ENCODE measurements around the gene PAQR8. TPM values are rescaled to one million over a fixed set of nuclear protein-coding genes. Genes with fewer than 3 reads are reported as not detected.

PAQR8 gene
- polyA plus RNA-seq, 1 experiment = 2.3 TPM

DNA sequence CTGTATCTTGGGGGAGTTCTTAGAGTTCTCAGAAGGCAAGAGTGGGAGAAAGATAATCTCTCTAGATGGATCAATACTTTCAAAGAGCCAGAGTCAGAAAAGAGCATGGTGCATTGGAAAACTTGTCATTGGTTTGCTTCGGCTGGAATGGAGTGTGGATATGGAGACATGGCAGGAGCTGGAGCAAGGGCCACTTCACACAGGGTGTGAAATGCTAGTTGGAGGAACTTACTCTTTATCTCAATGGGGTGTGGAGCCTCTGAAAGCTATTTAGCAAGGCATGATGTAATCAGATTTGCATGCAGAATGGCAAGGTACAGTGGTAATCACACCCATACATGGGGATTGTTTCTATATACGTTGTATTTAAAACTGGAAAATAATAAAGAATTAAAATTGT, 31.5 kb upstream of the PAQR8 start:
- no peaks in the 10 kb centered on the region for H3K36me3 ChIP-seq (ENCODE audit: control insufficient read depth, insufficient read depth, low read length)
- H3K4me3 ChIP-seq (ENCODE audit: low read depth, low read length) = no peak overlapping the region
- DNase-seq (ENCODE audit: low read depth) = no peak
- H3K27me3 ChIP-seq (ENCODE audit: control insufficient read depth, insufficient read depth, low read length) = peaks cover 1% of the 10 kb centered on the region; the same call in 1 of the 2 replicates
- ChIA-PET POLR2A (no interaction called here), CTCF (no interaction called here)
- TF ChIP-seq, protein P1, sequence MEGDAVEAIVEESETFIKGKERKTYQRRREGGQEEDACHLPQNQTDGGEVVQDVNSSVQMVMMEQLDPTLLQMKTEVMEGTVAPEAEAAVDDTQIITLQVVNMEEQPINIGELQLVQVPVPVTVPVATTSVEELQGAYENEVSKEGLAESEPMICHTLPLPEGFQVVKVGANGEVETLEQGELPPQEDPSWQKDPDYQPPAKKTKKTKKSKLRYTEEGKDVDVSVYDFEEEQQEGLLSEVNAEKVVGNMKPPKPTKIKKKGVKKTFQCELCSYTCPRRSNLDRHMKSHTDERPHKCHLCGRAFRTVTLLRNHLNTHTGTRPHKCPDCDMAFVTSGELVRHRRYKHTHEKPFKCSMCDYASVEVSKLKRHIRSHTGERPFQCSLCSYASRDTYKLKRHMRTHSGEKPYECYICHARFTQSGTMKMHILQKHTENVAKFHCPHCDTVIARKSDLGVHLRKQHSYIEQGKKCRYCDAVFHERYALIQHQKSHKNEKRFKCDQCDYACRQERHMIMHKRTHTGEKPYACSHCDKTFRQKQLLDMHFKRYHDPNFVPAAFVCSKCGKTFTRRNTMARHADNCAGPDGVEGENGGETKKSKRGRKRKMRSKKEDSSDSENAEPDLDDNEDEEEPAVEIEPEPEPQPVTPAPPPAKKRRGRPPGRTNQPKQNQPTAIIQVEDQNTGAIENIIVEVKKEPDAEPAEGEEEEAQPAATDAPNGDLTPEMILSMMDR (IDR thresholded peaks at IDR 0.05; ENCODE audit: insufficient read depth, low read depth, low read length) = no peak

DNA sequence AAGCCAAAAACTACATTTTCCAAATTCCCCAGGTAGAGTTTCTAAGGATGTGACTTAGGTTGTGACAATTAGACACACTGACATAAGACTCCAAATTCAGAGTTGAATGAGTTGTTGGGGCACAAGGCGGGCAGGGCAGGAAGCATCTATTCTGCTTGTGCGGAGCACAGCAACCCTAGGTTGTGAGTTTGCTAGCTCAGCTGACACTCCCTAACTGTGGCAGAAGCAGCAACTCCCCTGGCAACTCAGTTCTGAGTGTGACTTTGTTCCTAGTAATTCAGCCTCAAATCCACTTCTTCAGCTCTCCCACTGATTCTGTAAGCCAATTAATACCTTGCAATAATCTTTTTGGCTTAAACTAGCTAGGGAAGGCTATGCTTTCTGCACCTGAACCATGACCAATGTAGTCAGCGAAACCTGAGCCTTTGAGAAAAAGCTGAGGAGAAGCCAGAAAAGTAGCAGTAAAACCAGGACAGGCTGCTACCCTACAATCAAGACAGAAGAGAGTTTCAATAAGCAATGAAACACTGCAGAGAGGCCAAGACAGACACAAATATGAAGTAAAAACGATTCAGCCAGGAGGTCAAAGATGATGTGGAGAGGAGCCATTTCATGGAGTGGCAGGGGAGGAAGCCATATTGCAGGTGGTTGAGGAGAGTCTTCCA, 30.0 kb upstream of the PAQR8 start:
- ChIA-PET CTCF (no interaction called here), POLR2A (no interaction called here)
- no peak overlapping the region for H3K4me3 ChIP-seq (ENCODE audit: low read depth, low read length)
- TF ChIP-seq, protein P1 (IDR thresholded peaks at IDR 0.05; ENCODE audit: insufficient read depth, low read depth, low read length) = no peak
- no peak for DNase-seq (ENCODE audit: low read depth)
- H3K27me3 ChIP-seq (ENCODE audit: control insufficient read depth, insufficient read depth, low read length) = peaks cover 1% of the 10 kb centered on the region; the same call in 1 of the 2 replicates
- H3K36me3 ChIP-seq (ENCODE audit: control insufficient read depth, insufficient read depth, low read length) = no peaks in the 10 kb centered on the region

GRCh38 chr6:52333840-52334200, 28.1 kb upstream of the PAQR8 start:
- no peaks in the 10 kb centered on the region for H3K36me3 ChIP-seq (ENCODE audit: control insufficient read depth, insufficient read depth, low read length)
- peaks cover 1% of the 10 kb centered on the region; the same call in 1 of the 2 replicates for H3K27me3 ChIP-seq (ENCODE audit: control insufficient read depth, insufficient read depth, low read length)
- POLR2A ChIA-PET = no interaction called here
- no peak overlapping the region for H3K4me3 ChIP-seq (ENCODE audit: low read depth, low read length)
- DNase-seq (ENCODE audit: low read depth) = no peak
- TF ChIP-seq, protein P1 (IDR thresholded peaks at IDR 0.05; ENCODE audit: insufficient read depth, low read depth, low read length) = no peak
- CTCF ChIA-PET = no interaction called here

GRCh38 chr6:52335576-52335975, 26.4 kb upstream of the PAQR8 start:
- TF ChIP-seq, protein P1 (IDR thresholded peaks at IDR 0.05; ENCODE audit: insufficient read depth, low read depth, low read length) = no peak
- Histone ChIP-seq H3K36me3 (ENCODE audit: control insufficient read depth, insufficient read depth, low read length) (no peaks in the 10 kb centered on the region), H3K27me3 (ENCODE audit: control insufficient read depth, insufficient read depth, low read length) (peaks cover 1% of the 10 kb centered on the region; the same call in 1 of the 2 replicates), H3K4me3 (ENCODE audit: low read depth, low read length) (no peak overlapping the region)
- CTCF ChIA-PET = no interaction called here
- POLR2A ChIA-PET = no interaction called here
- no peak for DNase-seq (ENCODE audit: low read depth)

- TF ChIP-seq, protein P1 (IDR thresholded peaks at IDR 0.05; ENCODE audit: insufficient read depth, low read depth, low read length) = no peak
- peaks cover 1% of the 10 kb centered on the region; the same call in 1 of the 2 replicates for H3K27me3 ChIP-seq (ENCODE audit: control insufficient read depth, insufficient read depth, low read length)
- ChIA-PET POLR2A (no interaction called here), CTCF (no interaction called here)
- H3K36me3 ChIP-seq (ENCODE audit: control insufficient read depth, insufficient read depth, low read length) = no peaks in the 10 kb centered on the region
- H3K4me3 ChIP-seq (ENCODE audit: low read depth, low read length) = no peak overlapping the region
- DNase-seq (ENCODE audit: low read depth) = no peak
Measured at GRCh38 chr6:52336919-52337561, 24.9 kb upstream of the PAQR8 start.
